ENCODE results near the gene ABAT. TPM values are rescaled to one million over a fixed set of nuclear protein-coding genes. Genes with fewer than 3 reads are reported as not detected.
A peak's percentile ranks its signal among the peaks of the same experiment; 100 is the strongest.

Gene ABAT
- total RNA-seq, 2 donors from 2014 or later, result 27.0 to 40.2 TPM

DNA sequence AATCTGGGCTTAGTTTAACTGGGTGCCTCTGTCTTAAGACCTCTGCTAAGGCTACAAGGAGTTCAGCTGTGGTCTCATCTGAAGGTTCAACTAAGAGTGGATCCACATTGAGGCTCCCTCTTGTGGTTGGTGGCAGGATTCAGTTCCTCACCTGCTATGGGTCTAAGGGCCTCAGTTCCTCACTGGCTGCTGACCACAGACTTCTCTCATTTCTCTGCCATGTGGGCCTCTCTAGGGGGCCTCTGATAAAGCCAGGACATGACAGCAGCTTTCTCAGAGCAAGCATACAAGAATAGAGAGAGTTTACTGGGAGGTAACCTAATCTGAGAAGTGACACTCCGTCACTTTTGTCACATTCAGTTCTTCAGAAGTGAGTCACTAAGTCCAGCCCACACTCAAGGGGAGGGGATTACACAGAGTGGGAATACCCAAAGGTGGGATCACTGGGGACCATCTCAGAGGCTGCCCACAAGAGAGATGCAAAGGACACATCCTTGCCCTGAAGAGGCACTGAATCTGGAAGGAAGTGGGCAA, 19.2 kb upstream of the ABAT start:
- no peaks in the 10 kb centered on the region for H3K27me3 ChIP-seq
- H3K36me3 ChIP-seq (replicated peaks in 1 of 2; ENCODE audit: insufficient read depth in 1 of 2, low read depth in 2 of 2), result no peaks in the 10 kb centered on the region
- ATAC-seq (peak; percentile 72), DNase-seq (peak; percentile 11 to 64 (median 43))
- H3K27ac ChIP-seq, result no peak overlapping the region
- no peaks in the 10 kb centered on the region for H3K9me3 ChIP-seq
- WGBS, 2 donors, result 82 to 100% methylated on average over 1 of the region's 1 CpG
- H3K4me3 ChIP-seq, result no peak overlapping the region
- intact Hi-C loops (cut with DNase I), result loop anchor here (5.0 to 10.0 kb wide), 3 partner anchors 90 to 227 kb away; partner anchors contain the start of gene LITAFD
- TF ChIP-seq, protein P1, sequence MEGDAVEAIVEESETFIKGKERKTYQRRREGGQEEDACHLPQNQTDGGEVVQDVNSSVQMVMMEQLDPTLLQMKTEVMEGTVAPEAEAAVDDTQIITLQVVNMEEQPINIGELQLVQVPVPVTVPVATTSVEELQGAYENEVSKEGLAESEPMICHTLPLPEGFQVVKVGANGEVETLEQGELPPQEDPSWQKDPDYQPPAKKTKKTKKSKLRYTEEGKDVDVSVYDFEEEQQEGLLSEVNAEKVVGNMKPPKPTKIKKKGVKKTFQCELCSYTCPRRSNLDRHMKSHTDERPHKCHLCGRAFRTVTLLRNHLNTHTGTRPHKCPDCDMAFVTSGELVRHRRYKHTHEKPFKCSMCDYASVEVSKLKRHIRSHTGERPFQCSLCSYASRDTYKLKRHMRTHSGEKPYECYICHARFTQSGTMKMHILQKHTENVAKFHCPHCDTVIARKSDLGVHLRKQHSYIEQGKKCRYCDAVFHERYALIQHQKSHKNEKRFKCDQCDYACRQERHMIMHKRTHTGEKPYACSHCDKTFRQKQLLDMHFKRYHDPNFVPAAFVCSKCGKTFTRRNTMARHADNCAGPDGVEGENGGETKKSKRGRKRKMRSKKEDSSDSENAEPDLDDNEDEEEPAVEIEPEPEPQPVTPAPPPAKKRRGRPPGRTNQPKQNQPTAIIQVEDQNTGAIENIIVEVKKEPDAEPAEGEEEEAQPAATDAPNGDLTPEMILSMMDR (IDR thresholded peaks at IDR 0.05), result peak in 6 of 7 experiments; percentile 10 to 57 (median 34)
- no peak for TF ChIP-seq POLR2A (IDR thresholded peaks at IDR 0.05)
- H3K4me1 ChIP-seq, result no peaks in the 10 kb centered on the region

DNA sequence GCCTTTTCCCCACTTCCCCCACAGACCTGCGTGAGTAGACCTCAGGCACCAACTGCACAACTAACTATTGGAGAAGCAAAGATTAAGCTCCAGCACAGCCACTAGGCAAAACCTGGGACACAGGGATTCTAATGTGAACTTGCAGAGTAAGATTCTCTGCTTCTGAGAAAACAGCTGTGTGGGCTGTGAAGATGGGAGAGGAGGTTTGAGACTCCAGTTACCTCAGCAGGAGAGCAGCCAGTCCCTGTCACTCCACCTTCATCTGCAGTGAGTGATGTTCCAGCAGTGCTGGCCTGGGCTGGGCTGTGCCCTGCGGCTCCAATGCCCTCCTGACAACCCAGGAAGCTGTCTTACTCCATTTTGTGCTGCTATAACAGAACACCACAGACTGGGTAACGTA, 18.0 kb upstream of the ABAT start:
- H3K9me3 ChIP-seq, result no peaks in the 10 kb centered on the region
- H3K27me3 ChIP-seq, result no peaks in the 10 kb centered on the region
- WGBS, 2 donors, result 50 to 58% methylated on average over 2 to 3 of the region's 3 CpGs
- H3K4me3 ChIP-seq, result no peak overlapping the region
- intact Hi-C loops (cut with DNase I), result loop anchor here (5.0 to 10.0 kb wide), 3 partner anchors 92 to 226 kb away; partner anchors contain the start of gene LITAFD
- DNase-seq, result no peak
- no peaks in the 10 kb centered on the region for H3K36me3 ChIP-seq (replicated peaks in 1 of 2; ENCODE audit: insufficient read depth in 1 of 2, low read depth in 2 of 2)
- TF ChIP-seq, protein P1 (IDR thresholded peaks at IDR 0.05), result no peak
- TF ChIP-seq POLR2A (IDR thresholded peaks at IDR 0.05), result no peak
- no peaks in the 10 kb centered on the region for H3K4me1 ChIP-seq
- H3K27ac ChIP-seq, result no peak overlapping the region
- ATAC-seq, result no peak

DNA sequence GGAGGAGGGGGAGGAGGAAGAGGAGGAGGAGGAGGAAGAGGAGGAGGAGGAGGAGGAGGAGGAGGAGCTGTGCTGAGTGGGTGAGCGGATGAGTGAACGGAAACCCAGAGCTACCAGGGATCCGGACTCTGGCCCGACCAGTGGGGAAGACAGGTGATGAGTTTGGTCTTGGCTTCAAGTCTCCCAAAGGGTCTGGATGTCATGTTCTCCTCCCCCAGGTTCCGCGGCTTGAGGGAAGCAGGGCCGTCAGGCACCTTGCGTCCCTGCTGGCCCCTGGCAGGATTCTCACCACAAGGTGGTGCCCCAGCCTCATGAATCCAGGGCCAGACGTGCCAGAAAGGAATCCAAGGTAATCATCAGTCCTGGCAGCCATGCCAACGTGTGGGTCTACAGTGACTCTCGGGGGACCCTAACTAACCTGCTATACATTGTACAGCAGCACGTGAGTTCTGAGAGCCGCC, 13.5 kb upstream of the ABAT start:
- DNase-seq (peak; percentile 77 to 85 (median 82)), ATAC-seq (peak; percentile 90)
- no peak for TF ChIP-seq POLR2A (IDR thresholded peaks at IDR 0.05)
- TF ChIP-seq, protein P1 (IDR thresholded peaks at IDR 0.05), result peak; percentile 37 to 93 (median 84)
- H3K9me3 ChIP-seq, result no peaks in the 10 kb centered on the region
- H3K4me1 ChIP-seq, result no peaks in the 10 kb centered on the region
- no peak overlapping the region for H3K27ac ChIP-seq
- WGBS, 2 donors, result 13 to 31% methylated on average over 6 to 13 of the region's 13 CpGs
- no peaks in the 10 kb centered on the region for H3K27me3 ChIP-seq
- H3K36me3 ChIP-seq (replicated peaks in 1 of 2; ENCODE audit: insufficient read depth in 1 of 2, low read depth in 2 of 2), result no peaks in the 10 kb centered on the region
- intact Hi-C loops (cut with DNase I), result no loop called here
- no peak overlapping the region for H3K4me3 ChIP-seq

DNA sequence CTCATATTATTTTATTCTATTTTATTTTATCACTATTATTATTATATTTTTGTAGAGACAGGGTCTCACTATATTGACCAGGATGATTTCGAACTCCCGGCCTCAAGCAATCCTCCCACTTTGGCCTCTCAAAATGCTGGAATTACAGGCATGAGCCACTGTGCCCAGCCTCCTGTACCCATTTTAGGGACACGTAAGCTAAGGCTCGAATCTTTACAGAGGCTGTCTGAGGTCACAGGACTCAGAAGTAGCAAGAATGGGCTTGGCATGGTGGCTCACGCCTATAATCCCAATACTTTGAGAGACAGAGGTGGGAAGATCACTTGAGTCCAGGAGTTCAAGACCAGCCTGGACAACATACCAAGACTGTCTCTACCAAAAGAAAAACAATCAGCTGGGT, 12.7 kb upstream of the ABAT start:
- no peak for ATAC-seq
- TF ChIP-seq, protein P1 (IDR thresholded peaks at IDR 0.05), result no peak
- TF ChIP-seq POLR2A (IDR thresholded peaks at IDR 0.05), result no peak
- intact Hi-C loops (cut with DNase I), result no loop called here

More for the DNA sequence above, 12.7 kb upstream of the ABAT start:
- no peak for DNase-seq
- H3K4me1 ChIP-seq, result no peaks in the 10 kb centered on the region
- H3K27ac ChIP-seq, result no peak overlapping the region
- 60 to 62% methylated on average over 5 of the region's 5 CpGs for WGBS, 2 donors
- H3K36me3 ChIP-seq (replicated peaks in 1 of 2; ENCODE audit: insufficient read depth in 1 of 2, low read depth in 2 of 2), result no peaks in the 10 kb centered on the region
- no peaks in the 10 kb centered on the region for H3K9me3 ChIP-seq
- H3K4me3 ChIP-seq, result no peak overlapping the region
- H3K27me3 ChIP-seq, result no peaks in the 10 kb centered on the region
